NCI-H226 (cell line): ENCODE data around the gene ZNF865.
A peak's percentile ranks its signal among the peaks of the same experiment; 100 is the strongest.

ENCODE experiments used
- DNase-seq: peaks from one replicate; pipeline ENCODE4 v3.0.0-alpha.2; 2015

Gene ZNF865

DNA sequence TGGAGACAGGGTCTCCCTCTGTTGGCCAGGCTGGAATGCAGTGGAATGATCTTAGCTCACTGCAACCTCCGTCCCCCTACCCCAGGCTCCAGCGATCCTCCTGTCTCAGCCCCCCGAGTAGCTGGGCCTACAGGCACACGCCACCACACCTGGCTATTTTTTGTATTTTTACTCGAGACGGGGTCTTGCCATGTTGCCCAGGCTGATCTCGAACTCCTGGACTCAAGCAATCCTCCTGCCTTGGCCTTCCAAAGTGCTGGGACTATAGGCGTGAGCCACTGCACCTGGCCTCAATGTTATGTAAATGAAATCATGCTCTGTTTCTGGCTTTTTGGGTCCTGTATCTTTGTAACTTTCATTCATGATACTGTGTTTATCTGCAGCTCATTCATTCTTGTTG lies 16.7 kb upstream of the ZNF865 start:
- DNase-seq = no peak

DNA sequence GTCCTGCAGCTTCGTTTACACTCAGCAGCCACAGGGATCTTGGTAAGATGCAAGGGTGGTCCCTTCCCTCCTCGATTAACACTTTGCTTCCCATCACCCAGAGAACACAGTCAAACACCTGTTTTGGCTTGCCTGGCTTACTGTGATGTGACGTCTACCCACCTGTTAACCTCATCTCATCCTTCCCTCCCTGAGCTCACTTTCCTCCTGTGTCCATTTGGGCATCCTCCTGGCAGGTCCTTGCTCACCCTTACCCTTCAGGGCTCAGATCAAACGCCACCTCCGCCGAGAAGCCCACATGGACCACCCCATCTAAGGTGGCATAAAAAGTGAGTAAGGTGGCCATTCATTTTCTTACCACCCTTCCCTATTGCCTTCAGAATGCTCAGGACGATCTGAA lies 15.3 kb upstream of the ZNF865 start:
- DNase-seq = no peak

DNA sequence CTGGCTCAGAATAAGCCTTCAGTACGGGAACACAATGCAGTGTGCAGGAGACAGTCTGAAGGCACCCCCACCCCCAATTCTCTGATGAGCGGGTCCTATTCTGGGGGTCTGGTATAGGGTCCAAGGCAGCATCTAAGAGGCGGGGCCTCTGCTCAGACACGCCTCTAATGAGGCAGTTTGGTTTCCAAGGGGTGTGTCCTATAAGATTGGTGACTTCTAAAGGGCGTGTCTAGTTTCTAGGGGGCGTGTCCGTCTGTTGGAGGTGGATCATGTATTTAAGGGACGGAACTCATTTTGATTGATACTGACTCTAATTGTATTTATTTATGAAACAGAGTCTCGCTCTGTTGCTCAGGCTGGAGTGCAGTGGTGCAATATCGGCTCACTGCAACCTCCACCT lies 14.8 kb upstream of the ZNF865 start:
- no peak for DNase-seq

DNA sequence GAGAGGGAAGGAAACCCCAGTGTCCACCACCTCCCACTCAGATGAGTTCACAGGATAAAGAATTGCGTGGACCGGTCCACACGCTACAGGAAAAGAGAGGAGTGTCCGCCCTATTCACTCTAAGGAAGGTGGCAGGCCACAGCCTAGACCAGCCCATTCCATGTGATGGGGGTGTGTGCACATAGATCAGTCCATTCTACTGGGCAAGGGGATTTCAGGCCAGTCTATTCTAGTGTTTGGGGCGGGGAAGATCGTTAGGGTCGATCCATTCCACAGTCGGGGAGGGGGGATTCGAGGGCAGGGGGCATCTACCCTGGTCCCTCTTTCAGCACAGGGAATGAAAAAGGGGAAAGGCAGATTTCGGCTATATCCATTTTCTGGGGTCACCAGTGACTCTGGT lies 13.9 kb upstream of the ZNF865 start:
- DNase-seq = no peak

DNA sequence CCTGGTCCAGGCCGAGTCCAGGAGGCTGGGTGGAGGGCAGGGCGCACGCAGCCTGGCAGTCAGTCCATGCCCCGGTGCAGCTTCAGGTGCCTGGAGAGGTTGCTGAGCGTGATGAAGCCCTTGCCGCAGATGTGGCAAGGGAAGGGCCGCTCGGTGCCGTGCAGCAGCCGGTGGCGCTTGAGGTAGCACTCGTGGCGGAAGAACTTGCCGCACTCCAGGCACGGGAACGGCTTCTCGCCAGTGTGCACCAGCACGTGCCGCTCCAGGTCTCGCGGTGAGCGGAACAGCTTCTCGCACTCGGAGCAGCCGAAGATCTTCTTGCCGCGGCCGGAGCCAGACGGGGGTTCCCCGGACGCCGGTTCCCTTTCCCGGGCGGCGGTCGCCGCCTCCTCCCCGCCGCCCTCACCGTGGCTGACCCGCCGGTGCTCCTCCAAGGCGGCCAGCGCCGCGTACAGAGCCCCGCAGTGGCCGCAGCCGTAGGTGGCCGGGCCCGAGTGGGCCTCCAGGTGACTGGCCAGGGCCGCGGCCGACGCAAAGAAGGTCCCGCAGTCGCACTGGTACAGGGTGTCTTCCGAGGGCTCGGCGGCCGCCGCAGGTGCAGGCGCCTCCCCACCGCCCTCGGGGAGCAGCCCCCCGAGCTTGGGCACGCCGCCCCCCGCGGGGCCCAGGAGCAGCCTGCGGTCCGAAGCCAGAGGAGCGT lies 12.9 kb upstream of the ZNF865 start:
- no peak for DNase-seq

DNA sequence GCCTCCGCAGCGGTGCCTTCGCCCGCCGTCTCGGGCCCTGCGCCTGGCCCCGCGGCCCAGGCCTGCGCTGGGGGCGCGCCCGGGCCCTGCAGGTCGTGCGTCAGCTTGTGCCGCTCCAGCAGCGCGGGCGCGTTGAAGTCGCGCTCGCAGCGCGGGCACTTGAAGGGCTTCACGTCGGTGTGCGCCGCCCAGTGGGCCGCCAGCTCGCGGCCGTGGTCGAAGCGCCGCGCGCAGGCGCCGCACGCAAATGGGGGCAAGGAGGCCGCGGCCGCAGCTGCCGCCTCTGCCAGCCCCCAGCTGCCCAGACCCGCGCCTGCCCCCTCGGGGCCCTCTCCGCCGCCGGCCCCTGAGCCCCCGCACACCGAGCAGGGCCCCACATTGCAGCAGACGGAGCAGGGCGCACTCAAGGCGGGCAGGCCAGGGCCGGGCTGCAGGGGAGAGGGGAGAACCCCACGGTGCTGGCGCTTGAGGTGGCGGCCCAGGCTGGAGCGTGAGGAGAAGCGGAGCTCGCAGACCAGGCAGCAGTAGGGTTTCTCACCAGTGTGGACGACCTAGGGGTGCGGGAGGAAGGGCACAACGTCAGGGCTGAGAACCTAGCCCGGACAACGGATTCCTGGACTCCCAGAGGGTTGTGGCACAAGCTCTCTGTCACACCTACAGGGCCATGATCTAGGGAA lies 12.2 kb upstream of the ZNF865 start:
- no peak for DNase-seq

DNA sequence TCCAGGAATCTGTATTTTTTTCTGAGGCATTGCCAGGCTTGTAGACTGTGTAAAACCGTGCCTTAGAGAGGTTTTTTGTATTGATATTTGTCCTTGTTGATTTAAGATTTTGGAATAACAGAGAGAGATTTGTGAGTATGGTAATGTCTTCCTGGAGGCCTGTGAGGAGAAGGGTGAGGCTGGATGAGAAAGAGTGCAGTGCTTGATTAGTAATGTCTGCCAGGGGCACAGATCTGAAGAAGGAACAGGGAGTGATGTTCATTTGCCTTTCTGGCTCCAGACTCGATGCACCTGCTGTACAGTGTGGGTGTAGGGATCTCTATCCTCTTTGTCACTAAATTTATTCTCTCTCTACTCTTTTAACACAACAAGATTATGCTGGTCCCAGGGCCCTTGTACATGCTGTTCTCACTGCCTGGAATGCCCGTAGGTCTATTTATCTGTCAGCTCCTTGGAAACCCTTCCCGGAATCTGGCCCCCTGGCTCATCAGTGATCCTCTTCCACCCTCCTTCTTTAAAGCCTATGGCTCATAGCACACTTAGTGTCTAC lies 10.4 kb upstream of the ZNF865 start:
- no peak for DNase-seq

DNA sequence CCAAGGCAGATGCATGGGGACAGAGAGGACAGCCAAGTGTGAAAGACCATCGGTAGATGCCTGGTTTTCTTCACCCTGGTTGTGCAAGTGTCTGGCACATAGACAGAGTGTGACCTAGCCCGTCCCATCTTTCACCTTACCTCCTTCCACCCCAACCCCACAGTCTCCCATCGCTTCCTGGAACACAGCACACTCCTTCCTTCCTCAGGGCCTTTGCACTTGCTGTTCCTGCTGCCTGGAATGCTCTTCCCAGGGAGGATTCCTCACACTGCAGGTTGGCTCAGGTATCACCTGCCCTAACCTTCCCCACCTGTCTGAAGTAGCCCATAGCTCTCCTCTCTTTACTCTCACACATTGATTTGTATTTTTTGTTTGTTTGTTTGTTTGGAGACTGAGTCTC lies 9.1 kb upstream of the ZNF865 start:
- DNase-seq = no peak

DNA sequence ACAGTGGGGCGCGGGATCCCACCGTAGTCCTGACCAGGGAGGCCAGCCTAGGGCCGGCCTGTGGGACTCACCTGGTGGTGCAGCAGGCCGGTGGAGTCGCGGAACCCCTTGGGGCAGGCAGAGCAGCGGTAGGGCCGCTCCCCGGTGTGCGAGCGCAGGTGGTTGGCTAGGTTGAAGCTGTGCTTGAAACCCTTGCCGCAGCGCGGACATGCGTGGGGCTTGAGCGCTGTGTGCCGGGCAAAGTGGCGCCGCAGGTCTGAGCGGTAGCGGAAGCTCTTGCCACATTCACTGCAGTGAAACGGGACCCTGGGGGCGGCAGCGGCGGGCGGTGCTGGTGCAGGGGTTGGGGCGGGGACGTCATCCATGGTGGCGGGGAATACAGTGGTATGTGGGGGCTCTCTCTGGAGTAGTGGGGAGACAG lies 7.9 kb upstream of the ZNF865 start:
- no peak for DNase-seq

DNA sequence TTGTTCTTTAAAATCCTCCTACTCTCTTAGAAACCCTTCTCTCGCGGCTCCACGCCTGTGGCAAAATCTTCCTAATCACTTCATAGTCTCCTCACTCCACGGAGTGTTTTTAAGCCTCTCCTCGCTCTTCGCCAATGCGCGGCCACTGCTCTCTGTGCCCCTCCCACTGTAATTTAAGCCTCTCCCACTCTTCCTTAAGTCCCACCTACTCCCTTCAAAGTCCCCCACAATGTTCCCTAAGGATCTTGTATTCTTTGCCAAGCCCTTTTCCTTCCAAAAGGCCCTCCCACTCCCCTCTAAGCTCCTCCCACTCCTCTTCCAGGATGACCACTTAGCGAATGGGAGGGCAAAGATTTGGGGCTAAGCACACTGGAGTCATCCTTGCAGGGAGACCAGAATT lies 7.4 kb upstream of the ZNF865 start:
- no peak for DNase-seq

DNA sequence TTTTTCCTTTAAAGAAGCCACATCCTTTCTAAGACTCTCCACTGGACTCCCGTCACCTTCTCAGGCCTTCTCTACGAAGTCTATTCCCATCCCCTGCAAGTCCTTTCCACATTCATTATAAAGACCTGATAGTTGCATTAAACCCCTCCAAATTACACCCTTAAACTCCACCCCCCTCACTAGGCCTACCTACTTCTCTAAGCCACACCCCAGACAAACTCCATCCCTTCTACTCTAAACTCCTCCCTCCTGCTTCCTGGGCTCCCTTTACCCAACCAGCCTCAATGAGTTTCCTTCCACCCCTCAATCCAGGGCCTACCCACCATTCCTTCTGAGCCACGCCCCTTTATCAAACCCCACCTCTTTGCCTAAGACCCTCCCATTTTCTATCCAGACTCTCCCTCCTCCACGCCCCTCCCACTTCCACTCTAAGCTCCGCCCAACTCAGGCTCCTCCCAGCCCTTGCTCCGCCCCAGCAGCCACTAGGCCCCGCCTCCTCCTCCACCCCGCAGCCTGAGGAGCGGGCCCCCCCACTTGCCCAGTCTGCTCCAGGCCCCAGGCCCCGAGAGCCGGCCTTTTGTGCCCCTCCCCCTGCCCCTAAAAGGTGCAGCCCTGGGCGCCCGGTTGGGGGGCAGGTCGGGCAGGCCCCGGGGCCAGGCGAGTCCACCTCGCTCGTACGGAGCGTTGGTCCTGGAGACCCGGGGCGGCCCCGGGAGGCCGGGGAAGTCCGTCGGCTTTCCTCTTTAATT lies 6.6 kb upstream of the ZNF865 start:
- peak; percentile 95 for DNase-seq

DNA sequence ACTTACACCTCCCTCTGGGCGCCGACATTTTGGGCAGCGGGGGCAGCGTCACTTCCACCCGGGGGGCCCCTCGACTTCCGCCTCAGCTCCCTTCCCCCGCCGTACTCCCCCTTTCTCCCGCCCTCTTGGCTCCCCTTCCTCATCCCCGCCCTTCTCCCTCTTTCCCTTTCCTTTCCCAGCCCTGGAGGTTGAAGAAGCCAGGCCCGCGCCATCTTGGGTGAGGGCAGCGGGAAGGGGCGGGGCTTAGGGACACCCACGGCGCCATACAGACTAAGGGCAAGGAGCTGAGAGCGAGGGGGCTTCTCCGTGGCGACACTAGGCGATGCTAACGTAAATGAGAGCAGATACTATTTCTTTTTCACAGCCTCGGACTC lies 6.0 kb upstream of the ZNF865 start, which contains the start of gene FIZ1:
Gene FIZ1, minus strand, starts transcription at position 50 of the 374 bp plus-strand sequence. CDS start 1,652 bp downstream, outside the sequence.
- peak; percentile 98 for DNase-seq

DNA sequence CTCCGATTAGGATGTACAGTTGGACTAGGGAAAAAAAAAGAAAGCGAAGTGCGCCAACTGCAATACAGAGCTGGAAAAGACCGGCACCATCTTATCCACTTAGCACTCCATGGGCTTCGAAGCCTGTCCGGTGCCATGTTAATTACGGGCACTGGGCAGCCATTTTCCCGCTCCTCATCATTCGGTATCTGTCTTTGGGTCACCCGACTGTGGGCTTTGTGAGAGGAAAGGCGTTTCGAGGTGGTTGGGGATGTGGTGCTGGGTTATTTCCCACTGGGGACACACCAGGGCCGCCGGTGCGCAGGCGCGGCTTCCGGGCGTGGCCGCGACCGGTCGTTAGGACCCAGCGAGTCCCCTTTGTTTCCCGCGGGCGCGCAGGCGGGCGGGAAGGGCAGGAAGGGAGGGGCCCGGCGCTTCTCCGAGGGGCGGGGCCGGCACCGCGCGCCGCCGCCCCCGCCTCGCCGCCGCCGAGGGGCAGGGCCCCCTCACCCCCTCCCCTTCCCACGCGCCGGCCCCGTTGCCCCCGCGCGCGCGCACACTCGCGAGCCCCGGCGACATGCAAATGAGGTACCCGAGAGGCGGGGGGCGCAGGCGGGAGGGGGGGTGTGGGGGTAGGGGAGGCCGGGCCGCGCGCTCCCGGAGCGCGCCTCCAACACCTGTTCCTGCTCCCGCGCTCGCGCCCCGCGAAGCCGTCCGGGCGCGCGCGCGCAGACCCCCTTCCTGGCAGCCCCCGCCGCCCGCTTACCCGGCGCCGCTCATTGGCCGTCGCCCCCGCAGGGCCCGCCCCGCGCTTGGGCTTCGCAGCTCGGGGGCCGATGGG lies 5.4 kb upstream of the ZNF865 start, which contains the start of gene ZNF524:
Gene ZNF524, plus strand, starts transcription at position 447 of the 820 bp plus-strand sequence. CDS start 1,825 bp downstream, outside the sequence.
- DNase-seq = peak; percentile 86

DNA sequence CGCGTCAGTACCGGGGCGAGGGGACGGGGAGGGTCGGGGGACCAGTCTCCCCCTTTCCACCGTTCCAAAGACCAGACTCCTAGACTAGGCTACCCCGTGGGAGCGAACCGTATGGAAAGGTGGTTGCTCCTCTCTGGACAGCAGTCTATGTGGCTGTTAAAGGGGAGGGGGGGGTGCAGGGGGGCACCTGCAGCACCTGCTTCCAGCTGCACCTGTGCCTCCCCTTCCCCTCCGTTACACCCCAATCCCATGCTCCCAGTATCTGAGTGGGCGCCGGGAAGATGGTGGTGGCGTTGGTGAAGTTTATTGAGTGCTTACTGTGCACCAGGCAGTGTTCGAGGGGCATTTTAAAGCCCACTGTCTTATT lies 4.8 kb upstream of the ZNF865 start:
- no peak for DNase-seq

DNA sequence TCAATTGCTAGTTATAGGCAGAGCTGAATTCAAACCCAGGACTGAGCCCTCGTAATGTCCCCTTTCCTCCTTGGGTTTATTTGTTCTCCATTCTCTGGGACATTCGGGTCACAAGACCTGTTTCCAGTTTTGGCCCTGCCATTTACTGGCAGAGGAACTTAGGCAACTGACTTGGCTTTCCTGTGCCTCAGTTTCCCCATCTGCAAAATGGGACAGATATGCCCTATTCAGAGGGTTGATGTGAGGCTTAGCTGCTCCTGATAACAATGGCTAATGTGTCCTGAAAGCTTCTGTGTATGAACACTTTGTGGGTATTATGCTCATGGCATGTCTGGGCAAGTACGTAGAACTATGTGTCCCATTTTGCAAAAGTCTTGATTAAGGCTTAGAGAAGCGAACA lies 4.4 kb upstream of the ZNF865 start:
- no peak for DNase-seq

DNA sequence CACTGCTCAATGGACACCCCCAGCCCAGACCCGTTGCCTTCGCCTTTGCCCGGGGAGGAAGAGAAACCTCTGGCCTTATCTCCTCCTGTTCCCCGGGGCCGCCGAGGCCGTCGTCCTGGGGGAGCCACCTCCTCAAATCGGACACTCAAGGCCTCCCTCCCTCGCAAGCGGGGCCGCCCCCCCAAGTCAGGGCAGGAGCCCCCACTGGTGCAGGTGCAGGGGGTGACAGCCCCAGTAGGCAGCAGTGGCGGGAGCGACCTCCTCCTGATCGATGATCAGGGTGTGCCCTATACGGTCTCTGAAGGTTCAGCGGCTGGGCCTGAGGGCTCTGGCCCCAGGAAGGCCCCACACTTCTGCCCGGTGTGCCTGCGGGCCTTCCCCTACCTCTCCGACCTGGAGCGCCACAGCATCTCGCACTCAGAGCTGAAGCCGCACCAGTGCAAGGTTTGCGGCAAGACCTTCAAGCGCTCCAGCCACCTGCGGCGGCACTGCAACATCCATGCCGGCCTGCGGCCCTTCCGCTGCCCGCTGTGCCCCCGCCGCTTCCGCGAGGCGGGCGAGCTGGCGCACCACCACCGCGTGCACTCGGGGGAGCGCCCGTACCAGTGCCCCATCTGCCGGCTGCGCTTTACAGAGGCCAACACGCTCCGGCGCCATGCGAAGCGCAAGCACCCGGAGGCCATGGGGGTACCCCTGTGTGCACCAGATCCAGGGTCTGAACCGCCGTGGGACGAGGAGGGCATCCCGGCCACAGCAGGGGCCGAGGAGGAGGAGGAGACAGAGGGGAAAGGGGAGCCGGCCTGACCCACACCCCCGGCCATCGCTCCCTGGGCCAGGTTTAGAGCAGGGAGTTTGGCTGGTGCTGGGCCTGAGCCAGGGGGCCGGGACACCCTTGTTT lies 3.1 kb upstream of the ZNF865 start:
- no peak for DNase-seq

DNA sequence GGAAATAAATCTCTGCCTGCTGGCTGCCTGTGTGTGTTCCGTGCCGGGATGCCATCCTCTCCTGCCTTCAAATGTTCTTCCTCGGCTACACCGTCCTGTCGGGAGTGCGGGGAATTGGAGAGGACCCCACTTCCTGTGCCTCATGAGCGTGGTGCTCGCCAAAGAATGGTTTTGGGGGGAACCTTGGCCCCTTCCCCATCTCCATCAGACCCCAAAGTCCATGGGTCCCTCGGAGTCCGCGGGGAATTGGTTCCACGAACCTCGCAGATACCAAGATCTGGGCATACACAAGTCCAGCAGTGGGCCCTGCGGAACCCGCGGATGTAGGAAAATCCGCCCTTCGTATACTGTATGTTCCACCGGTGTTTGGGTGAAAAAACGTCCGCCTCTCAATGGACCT lies 2.3 kb upstream of the ZNF865 start:
- DNase-seq = no peak

DNA sequence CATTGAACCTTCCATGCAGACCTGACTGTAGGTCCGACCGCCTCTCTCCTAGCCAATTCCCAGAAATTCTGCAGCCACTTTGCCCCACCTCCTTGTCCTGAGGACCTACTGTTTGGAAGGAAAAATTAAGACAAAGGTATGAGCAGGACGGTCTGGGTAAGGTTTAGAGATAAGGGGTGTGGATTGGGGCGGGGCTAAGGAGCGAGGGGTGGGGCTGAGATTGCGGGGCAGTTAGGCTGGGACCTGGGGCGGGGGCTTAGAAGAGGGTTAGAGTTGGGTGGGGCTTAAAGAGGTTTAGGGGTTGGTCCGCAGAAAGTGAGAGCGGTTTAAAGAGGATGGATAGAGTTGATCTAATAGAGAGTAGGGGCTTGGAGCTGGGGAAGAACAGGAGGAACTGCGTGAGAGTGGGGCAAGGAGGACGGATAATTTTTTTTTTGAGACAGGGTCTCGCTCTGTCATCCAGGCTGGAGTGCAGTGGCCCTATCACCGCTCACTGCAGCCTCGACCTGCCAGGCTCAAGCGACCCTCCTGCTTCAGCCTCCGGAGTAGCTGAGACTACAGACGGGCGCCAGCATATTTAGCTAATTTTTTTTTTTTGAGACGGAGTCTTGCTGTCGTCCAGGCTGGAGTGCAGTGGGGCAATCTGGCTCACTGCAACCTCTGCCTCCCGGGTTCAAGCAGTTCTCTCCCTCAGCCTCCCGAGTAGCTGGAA lies 1.7 kb upstream of the ZNF865 start:
- no peak for DNase-seq

DNA sequence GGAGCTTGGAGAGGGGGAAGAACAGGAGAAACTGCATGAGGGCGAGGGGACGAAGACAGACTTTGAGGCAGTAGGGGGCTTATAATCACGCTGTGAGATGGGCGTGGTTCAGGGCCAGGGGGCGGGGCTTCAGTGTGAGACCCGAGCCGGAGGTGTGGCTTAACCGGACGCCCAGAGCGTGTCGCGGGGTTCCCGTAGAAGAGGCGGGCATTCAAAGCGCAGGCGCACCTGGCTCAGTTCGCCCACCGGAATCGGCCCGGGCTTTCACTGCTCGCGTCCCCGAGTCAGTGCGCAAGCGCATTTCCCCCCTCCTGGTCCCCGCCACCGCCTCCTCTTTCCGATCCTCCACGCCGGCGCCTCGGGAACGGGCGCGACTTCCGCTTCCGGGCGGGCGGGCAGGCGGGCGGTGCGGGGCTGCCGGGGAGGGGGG lies 225 bp upstream of the ZNF865 start:
- DNase-seq = peak; percentile 99

DNA sequence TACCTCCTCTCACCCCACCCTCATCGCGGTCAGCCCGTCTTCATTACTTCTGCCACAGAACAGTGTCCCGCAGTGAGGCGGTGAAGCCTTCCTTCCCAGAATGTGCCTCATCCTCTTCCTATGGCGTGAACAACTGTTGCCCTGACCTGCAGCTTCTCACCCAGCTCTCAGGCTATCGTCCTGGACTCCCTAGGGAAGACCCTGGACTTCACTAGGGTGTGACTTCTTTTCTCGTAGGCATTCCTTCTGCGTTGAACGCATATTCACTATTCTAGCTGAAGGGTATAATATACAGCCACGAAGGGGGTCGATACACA lies 982 bp downstream of the ZNF865 start:
- DNase-seq = no peak

DNA sequence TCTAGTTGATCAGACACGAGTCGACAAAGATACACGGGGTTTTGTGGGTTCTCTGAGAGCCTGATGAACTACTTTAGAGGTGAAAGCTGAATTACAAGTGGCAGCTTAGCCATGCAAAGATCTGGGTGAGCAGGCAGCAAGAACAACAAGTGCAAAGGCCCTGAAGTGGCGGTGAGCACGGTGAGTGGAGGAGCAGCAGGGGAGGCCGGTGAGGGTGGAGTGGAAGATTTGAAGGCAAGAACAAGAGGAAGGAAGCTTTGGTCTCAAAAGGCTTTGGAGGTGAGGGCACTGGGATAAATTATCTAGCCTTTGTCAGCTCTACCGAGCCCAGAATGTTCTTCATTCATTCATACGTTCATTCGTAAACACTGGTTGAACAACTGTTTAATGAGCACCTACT lies 1.4 kb downstream of the ZNF865 start:
- DNase-seq = no peak
